Endothelial cell of umbilical vein (primary cell): ENCODE results near the gene ZMAT5.

Experiments used
- CTCF ChIP-seq, 2 donors: IDR thresholded peaks; 1 replicate in 1 of 2; 2 replicates in 1 of 2; pipeline ENCODE4 v1.5.1; 2011; ENCODE audit warnings: low read length in 2 of 2, mild to moderate bottlenecking in 2 of 2, moderate library complexity in 2 of 2, control low read depth in 1 of 2, inconsistent platforms in 1 of 2, low read depth in 1 of 2; ENCODE audit not compliant: insufficient read depth in 1 of 2; ENCODE audit errors: extremely low read depth in 1 of 2
- JUN ChIP-seq: IDR thresholded peaks from 2 replicates; pipeline ENCODE4 v1.6.1; 2011; ENCODE audit warnings: borderline replicate concordance, low read depth; ENCODE audit not compliant: insufficient read length, insufficient read depth
- MYC ChIP-seq: IDR thresholded peaks from one replicate; pipeline ENCODE4 v1.6.1; 2011; ENCODE audit warnings: mild to moderate bottlenecking, low read depth, low read length

- no peak for TF ChIP-seq CTCF (IDR thresholded peaks at IDR 0.05; ENCODE audit: extremely low read depth in 1 of 2, insufficient read depth in 1 of 2, low read depth in 1 of 2, low read length in 2 of 2)
- no peak for TF ChIP-seq MYC
- no peak for TF ChIP-seq JUN
These were observed 14.2 kb upstream of the ZMAT5 start for GRCh38 chr22:29780748-29781676.
